NCI-H2029 (cell line): ENCODE measurements around the gene CSRP3.
A peak's percentile ranks its signal among the peaks of the same experiment; 100 is the strongest.

Experiments
- DNase-seq: peaks from one replicate; lab custom pipeline; 2025; lab: John Stamatoyannopoulos, UW

CSRP3 gene

GRCh38 chr11:19201737-19202605 lies at the start of gene CSRP3:
CSRP3 (minus strand) TSS chr11:19201983; CDS start chr11:19192448, 9,535 bp downstream.
- no peak for DNase-seq

- no peak for DNase-seq
Measured at GRCh38 chr11:19251577-19251976, 49.8 kb upstream of the CSRP3 start.

GRCh38 chr11:19246816-19247215 lies 45.0 kb upstream of the CSRP3 start:
- DNase-seq = no peak

DNA sequence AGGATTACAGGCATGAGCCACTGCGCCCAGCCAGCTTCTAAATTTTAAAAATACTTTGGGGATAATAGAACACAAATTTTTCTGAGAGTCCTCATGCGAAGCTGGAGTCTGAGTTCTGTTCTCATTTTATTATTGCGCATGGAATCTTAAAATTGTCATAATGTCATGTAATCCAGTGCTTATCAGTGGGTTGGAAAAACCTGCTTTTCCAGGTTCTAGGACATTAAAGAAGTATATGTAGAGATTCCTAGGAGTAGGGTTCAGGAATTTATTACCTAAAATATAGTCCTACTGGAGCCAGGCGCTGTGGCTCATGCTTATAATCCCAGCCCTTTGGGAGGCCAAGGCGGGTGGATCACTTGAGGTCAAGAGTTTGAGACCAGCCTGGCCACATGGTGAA lies 43.6 kb upstream of the CSRP3 start:
- DNase-seq = no peak

GRCh38 chr11:19244621-19245020 lies 42.8 kb upstream of the CSRP3 start:
- DNase-seq = no peak

GRCh38 chr11:19244084-19244483 lies 42.3 kb upstream of the CSRP3 start:
- no peak for DNase-seq

DNA sequence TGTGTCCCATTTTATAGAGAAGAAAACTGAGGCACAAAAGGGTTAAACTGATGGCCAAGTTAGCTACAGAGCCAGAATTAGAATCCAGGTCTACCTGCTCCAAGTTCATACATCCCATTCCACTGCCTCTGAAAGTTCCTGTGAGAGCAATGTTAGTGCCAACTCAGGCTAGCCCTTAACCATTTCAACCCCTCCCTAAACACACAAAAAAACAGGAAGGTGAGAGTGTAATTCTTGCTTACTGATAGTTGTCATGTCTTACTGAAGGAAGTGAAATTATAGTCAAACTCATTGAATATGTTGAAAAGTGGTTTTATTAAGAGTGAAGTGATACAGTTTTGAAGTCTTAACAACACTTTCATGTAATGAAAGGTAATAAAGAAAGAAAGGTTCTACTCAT lies 41.8 kb upstream of the CSRP3 start:
- no peak for DNase-seq

DNA sequence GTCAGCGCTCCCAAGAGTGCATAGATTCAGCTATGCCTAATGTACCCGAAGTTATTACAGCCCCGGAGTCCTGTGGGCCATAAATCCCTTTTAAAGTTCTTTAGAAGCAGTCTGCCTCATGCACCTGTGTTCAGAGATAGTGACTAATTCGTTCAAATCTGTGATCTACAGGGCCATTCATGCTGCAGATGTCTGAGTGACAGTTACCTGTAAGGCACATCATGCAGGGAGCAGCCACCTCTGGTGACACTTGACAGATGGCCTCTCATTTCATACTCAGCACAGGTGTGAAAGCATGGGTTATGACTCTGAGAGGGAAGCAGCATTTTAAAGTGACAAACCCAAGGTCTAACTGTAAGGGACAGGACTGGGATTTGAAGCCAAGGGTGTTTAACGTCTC lies 41.4 kb upstream of the CSRP3 start:
- no peak for DNase-seq

- DNase-seq = no peak
Measured at GRCh38 chr11:19242179-19242932, 40.6 kb upstream of the CSRP3 start.

GRCh38 chr11:19241260-19242178 lies 39.7 kb upstream of the CSRP3 start:
- no peak for DNase-seq

GRCh38 chr11:19240420-19241259 lies 38.9 kb upstream of the CSRP3 start, which contains the start of gene E2F8:
E2F8 (minus strand) TSS chr11:19240945; CDS start chr11:19240121, 824 bp downstream.
- peak; percentile 96 for DNase-seq

- no peak for DNase-seq
Measured at GRCh38 chr11:19239039-19239438, 37.3 kb upstream of the CSRP3 start.

DNA sequence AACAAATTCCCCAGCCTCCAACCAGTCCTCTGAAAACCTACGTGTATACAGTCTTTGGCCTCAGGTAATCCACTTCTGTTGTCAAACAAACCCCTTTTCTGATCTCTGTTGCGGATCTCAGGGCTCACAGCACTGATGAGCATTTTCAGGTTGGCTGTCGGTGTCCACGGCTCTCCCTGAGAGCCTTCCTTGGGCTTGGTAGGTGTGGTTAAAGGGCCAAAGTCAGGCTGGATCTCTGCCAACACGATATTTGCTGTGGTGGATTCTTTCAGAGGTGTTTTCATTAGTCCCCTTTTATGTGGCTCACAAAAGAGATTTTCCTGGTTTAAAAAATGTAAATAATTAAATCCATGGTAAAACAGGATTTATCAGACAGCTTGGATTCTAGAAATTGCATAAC lies 36.0 kb upstream of the CSRP3 start:
- DNase-seq = no peak

DNA sequence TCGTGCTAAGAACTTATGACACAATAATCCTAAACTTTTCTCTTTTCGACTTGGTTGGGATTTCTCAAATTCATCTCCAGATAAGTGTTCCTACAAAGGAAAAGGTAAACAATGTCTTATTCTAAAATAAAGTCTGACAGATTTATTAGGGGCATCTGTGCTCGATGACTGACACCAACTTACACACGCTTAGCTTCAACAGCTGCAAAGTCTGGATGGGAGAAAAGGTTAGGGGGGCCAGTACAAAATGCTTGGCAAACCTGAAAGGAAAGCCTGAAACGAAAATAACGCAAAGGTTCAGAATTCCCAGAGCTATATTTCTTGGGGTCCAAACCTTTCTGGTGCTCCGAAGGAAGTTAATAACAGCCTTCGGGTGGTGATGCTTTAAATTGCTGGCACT lies 35.6 kb upstream of the CSRP3 start:
- no peak for DNase-seq

DNA sequence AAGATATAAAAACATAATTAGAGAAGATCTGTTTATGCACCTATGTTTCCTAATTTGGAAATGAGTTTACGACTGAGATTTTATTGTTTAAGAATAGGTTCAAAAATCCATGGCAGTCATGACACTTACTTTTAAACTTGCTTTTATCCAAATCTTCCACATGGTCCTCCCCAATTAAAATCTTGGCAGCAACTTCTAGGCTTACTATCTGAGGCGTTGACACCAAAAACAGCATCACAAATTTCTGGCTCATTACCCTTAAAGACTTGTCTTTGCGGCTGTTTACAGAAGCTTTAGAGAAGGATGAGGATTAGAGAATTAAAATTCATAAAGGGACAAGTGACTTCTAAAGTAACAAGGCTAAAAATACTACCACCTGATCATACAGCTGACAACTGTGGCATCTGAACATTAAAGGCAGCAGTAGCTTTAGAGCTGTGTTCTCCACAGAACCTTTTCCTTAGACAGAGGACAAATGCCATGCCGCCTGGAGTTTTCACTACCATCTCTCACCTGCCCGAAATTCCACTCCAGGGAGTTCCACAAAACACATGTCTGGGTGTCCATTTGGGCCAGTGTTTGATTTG lies 32.5 kb upstream of the CSRP3 start:
- no peak for DNase-seq

DNA sequence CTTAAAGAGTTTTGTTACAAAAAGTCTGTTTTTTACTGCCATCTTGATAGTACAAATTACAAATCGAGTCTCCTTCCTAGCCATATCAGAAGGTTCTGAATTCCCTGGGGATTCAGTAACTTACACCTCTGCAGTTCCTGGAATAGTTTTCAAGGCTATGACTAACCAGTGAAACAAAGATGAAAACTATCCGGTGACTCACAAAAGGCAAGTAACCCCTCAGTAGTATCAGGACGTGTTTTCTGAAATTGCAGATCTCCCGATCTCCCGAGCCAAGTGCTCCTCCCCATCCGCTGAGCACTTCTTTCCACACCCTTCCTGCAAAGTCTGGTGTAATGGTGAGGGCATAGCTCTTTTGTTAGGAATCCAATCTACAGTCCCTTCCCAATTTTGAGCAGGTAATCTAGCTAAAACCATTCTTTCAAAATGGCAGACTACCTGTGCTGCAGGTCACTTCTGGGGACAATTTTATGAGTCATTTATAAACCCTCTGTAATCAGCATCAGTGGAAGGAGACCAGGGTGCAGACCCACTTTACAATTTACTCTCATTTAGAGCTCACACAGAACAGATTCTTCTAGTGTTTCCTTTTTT lies 31.2 kb upstream of the CSRP3 start:
- no peak for DNase-seq

DNA sequence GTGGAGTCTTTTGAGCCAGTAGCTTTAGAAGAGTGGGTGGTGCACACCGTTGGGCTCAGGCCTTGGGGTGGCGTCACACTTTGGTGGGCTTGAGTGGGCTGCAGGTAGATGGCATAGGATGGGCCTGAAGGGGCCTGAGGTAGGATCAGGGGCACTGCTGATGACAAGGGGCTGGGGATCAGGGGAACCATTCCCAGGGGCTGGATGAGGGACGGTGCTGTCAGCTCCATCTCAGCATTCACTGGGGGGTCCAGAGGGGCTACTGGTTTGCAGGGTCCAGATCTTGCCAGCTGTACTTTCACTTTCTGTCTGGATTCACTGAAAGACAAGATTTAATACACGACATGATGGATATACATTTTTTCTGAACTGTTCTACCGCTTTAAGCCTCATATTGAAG lies 27.9 kb upstream of the CSRP3 start:
- DNase-seq = no peak

DNA sequence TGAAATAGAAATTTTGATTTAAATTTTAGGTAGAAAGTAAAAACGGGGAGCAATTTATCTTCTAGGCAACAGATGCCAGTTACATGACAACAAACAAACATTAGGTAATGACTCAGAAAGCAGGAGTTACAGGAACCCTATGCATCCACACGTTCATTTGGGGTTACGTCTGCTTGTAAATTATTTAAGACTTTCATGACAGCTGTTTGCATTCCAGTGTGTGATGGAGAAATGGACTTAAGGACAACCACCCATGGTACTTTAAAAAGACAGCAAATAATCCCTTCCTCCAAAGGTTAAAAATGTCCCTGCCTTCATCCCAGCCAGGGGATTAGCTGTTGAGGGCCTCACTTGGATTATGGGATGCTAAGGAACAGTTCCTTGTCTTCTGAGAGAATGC lies 27.2 kb upstream of the CSRP3 start:
- no peak for DNase-seq

DNA sequence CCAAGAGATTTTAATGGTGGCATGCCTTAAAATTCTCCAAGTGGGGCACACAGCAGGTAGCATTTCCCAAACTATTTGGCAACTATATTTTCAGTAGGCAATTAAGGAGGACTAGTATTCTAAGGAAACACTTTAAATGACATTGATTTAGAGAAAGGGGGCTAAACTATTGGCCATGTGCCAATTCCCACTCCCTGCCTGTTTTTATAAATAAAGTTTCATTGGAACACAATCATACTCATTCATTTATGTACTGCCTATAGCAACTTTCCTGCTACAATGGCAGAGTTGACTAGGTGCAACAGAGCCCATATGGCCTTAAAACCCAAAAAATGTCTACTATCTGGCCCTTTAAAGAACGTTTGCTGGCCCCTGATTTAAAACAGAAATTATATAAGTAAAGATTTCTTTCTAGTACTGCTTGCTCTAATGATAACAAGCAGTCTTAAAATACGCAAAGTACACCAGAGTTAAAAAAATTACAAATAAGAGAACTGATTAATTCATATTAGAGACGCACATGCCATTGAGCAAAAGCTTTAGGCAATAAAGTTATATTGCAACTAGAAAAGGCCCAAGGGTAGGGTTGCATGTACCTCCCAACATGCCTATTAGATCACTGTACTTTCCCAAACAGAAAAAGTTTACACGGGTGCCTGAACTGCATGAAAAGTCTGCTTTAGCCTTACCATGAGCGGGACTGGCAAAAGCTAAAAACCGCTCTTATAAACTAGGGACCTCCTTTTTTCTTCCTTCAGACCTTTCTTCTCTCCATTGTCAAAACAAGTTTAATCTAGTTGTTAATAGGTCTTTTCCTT lies 24.8 kb upstream of the CSRP3 start:
- DNase-seq = no peak

GRCh38 chr11:19225581-19225980 lies 23.8 kb upstream of the CSRP3 start:
- no peak for DNase-seq
